A549 treated with AZD2906 at 1 μM for 4 hours (cell line): ENCODE results near the gene GPR87. TPM values are rescaled to one million over a fixed set of nuclear protein-coding genes. Genes with fewer than 3 reads are reported as not detected.

Experiments used
- total RNA-seq: library from RNA; stranded (reverse); fragments of 200-300 nt; extraction: Qiagen RNA extraction; gene quantifications from 5 replicates; pipeline ENCODE4 v1.2.3, GENCODE V29; 2022

GPR87 gene
- total RNA-seq = 1.8 to 2.5 TPM (median 2.3 TPM) in 5 replicates

GRCh38 chr3:151316267-151316991 lies at the start of gene GPR87:
GPR87 (minus strand) TSS chr3:151316820; CDS start chr3:151300100, 16,720 bp downstream.

GRCh38 chr3:151329363-151329762 lies 12.7 kb upstream of the GPR87 start, which contains the start of gene P2RY13:
P2RY13 (minus strand) TSS chr3:151329549; CDS start chr3:151329528, 21 bp downstream.

GRCh38 chr3:151278230-151278629 lies 38.4 kb downstream of the GPR87 start, which contains the start of gene P2RY14:
P2RY14 (minus strand) TSS chr3:151278542; CDS start chr3:151214316, 64,226 bp downstream.

Other genes starting within 250 kb of the GPR87 start
- 0.32 to 0.90 TPM (median 0.42 TPM) in 5 replicates for gene MED12L, start 231.2 kb downstream of the GPR87 start, total RNA-seq
- gene GPR171, start 113.6 kb downstream of the GPR87 start, total RNA-seq = not detected in 5 replicates
- gene P2RY14, start 38.3 kb downstream of the GPR87 start, total RNA-seq = not detected in 5 replicates
- not detected in 5 replicates for gene P2RY13, start 12.7 kb upstream of the GPR87 start, total RNA-seq
- gene P2RY12, start 67.9 kb upstream of the GPR87 start, total RNA-seq = not detected in 5 replicates
- gene IGSF10, start 144.2 kb upstream of the GPR87 start, total RNA-seq = 0.24 to 0.49 TPM (median 0.32 TPM) in 5 replicates